T-helper 9 cell (primary cell): ENCODE measurements around the gene TTC8.
"Not testable (repeated sequence)": the region's sequence is repeated elsewhere in the genome, so short reads cannot be mapped to it uniquely, and the experiment has no call there.

ENCODE experiments used
- DNase-seq: peaks from one replicate; pipeline ENCODE4 v3.0.0-alpha.2; 2020
- total RNA-seq, 2 donors: gene quantifications; one replicate each; lab custom pipeline; 2026; lab: John Stamatoyannopoulos, UW

Gene TTC8
- total RNA-seq, result 1.2 to 2.6 reads per million in 2 donors

- peak; percentile 73 for DNase-seq
Measured at GRCh38 chr14:88824314-88825077, at the start of gene TTC8. Gene TTC8 (plus strand): TSS chr14:88824651. CDS start chr14:88824708, 57 bp downstream.

GRCh38 chr14:88775532-88775931, 48.9 kb upstream of the TTC8 start:
- DNase-seq, result no peak

- no peak for DNase-seq
Measured at GRCh38 chr14:88785911-88786310, 38.5 kb upstream of the TTC8 start.

GRCh38 chr14:88786715-88787114, 37.7 kb upstream of the TTC8 start:
- no peak for DNase-seq

- not testable (repeated sequence) for DNase-seq
Measured at GRCh38 chr14:88789573-88789972, 34.9 kb upstream of the TTC8 start.

- DNase-seq, result no peak
Measured at GRCh38 chr14:88790501-88791251, 33.8 kb upstream of the TTC8 start.

- no peak for DNase-seq
Measured at GRCh38 chr14:88791252-88791621, 33.2 kb upstream of the TTC8 start.

- DNase-seq, result no peak
Measured at GRCh38 chr14:88791629-88792472, 32.6 kb upstream of the TTC8 start.

- DNase-seq, result peak; percentile 77
Measured at GRCh38 chr14:88792473-88793258, 31.8 kb upstream of the TTC8 start, which contains the start of gene EML5. Gene EML5 (minus strand): TSS chr14:88792953. CDS start chr14:88792503, 450 bp downstream.

GRCh38 chr14:88793259-88793625, 31.2 kb upstream of the TTC8 start:
- no peak for DNase-seq

GRCh38 chr14:88798156-88798555, 26.3 kb upstream of the TTC8 start:
- DNase-seq, result no peak

GRCh38 chr14:88799522-88799921, 24.9 kb upstream of the TTC8 start:
- no peak for DNase-seq

GRCh38 chr14:88802596-88802995, 21.9 kb upstream of the TTC8 start:
- no peak for DNase-seq

- DNase-seq, result no peak
Measured at GRCh38 chr14:88804035-88804434, 20.4 kb upstream of the TTC8 start.

GRCh38 chr14:88804477-88804876, 20.0 kb upstream of the TTC8 start:
- no peak for DNase-seq

- no peak for DNase-seq
Measured at GRCh38 chr14:88808359-88808758, 16.1 kb upstream of the TTC8 start.

GRCh38 chr14:88815980-88816379, 8.5 kb upstream of the TTC8 start:
- DNase-seq, result no peak

- no peak for DNase-seq
Measured at GRCh38 chr14:88818018-88818417, 6.4 kb upstream of the TTC8 start.

- not testable (repeated sequence) for DNase-seq
Measured at GRCh38 chr14:88819674-88820073, 4.8 kb upstream of the TTC8 start.

GRCh38 chr14:88821378-88821777, 3.1 kb upstream of the TTC8 start:
- no peak for DNase-seq

- no peak for DNase-seq
Measured at GRCh38 chr14:88821888-88822287, 2.6 kb upstream of the TTC8 start.

GRCh38 chr14:88823968-88824313, 510 bp upstream of the TTC8 start:
- DNase-seq, result no peak

- no peak for DNase-seq
Measured at GRCh38 chr14:88825078-88825458, 617 bp downstream of the TTC8 start.
